HG03039 (cell line): Measurements from ENCODE around the gene AATK.
"Not testable (repeated sequence)": the region's sequence is repeated elsewhere in the genome, so short reads cannot be mapped to it uniquely, and the experiment has no call there.

Experiments
- ATAC-seq: cut with Tn5 transposase; IDR thresholded peaks from one replicate; pipeline ENCODE4 v1.9.1; 2021; ENCODE audit warnings: mild to moderate bottlenecking, moderate library complexity; ENCODE audit not compliant: unreplicated experiment

AATK gene

GRCh38 chr17:81163703-81164370, 2.2 kb downstream of the AATK start:
- ATAC-seq: no peak

- ATAC-seq: no peak
Measured at GRCh38 chr17:81163051-81163695, 2.8 kb downstream of the AATK start.

- no peak for ATAC-seq
Measured at GRCh38 chr17:81162491-81162890, 3.5 kb downstream of the AATK start.

GRCh38 chr17:81161972-81162371, 4.0 kb downstream of the AATK start:
- no peak for ATAC-seq

- no peak for ATAC-seq
Measured at GRCh38 chr17:81161536-81161935, 4.5 kb downstream of the AATK start.

GRCh38 chr17:81160747-81161453, 5.1 kb downstream of the AATK start:
- ATAC-seq: no peak

- ATAC-seq: no peak
Measured at GRCh38 chr17:81160306-81160705, 5.7 kb downstream of the AATK start.

- ATAC-seq: no peak
Measured at GRCh38 chr17:81159611-81160265, 6.3 kb downstream of the AATK start.

- ATAC-seq: no peak
Measured at GRCh38 chr17:81158688-81159590, 7.1 kb downstream of the AATK start.

- no peak for ATAC-seq
Measured at GRCh38 chr17:81157848-81158687, 8.0 kb downstream of the AATK start.

- ATAC-seq: no peak
Measured at GRCh38 chr17:81156866-81157805, 8.9 kb downstream of the AATK start.

GRCh38 chr17:81154961-81155360, 11.1 kb downstream of the AATK start:
- ATAC-seq: no peak

- not testable (repeated sequence) for ATAC-seq
Measured at GRCh38 chr17:81154016-81154415, 12.0 kb downstream of the AATK start.

GRCh38 chr17:81153340-81153803, 12.6 kb downstream of the AATK start:
- ATAC-seq: no peak

GRCh38 chr17:81152288-81152828, 13.7 kb downstream of the AATK start:
- no peak for ATAC-seq

GRCh38 chr17:81151278-81151677, 14.7 kb downstream of the AATK start:
- no peak for ATAC-seq

- ATAC-seq: no peak
Measured at GRCh38 chr17:81150377-81151077, 15.5 kb downstream of the AATK start.
